OCI-LY1 (cell line): ENCODE results near the gene ZFYVE27.

Experiments used
- EZH2 ChIP-seq: fragments of 200-600 bp; sonication (generic), shearing (Covaris generic); IDR thresholded peaks from 2 replicates; pipeline ENCODE4 v1.8.0; 2017; ENCODE audit warnings: borderline replicate concordance, mixed run types, mild to moderate bottlenecking, antibody characterized with exemption, low read length, moderate library complexity, mixed read lengths
- TF ChIP-seq, protein P1 (sequence below): fragments of 200-600 bp; sonication (generic), shearing (Covaris generic); IDR thresholded peaks from 2 replicates; pipeline ENCODE4 v1.5.1; 2017; ENCODE audit warnings: mild to moderate bottlenecking, antibody characterized with exemption, low read length, moderate library complexity, mixed read lengths

DNA sequence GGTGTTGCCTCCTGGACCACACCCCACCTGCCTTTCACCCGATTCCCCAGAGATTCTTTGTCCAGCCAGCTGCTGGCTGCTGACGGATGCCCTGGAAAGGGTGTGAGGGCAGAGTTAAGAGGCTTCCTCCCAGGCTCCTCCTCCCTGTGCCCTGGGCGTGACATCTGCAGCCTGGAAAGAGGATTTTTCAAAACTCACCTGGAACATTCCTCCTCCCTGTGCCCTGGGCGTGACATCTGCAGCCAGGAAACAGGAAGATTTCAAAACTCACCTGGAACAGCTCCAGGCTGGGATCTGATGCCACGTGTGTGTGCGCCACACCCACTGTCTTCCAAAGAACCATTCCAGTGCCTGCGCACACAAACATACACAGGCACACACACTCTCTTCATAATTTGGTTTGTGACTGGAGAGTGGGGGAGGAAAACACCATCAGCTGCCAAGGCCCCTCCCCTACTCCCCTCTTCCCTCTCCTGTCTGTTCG, 18.2 kb upstream of the ZFYVE27 start:
- TF ChIP-seq, protein P1, sequence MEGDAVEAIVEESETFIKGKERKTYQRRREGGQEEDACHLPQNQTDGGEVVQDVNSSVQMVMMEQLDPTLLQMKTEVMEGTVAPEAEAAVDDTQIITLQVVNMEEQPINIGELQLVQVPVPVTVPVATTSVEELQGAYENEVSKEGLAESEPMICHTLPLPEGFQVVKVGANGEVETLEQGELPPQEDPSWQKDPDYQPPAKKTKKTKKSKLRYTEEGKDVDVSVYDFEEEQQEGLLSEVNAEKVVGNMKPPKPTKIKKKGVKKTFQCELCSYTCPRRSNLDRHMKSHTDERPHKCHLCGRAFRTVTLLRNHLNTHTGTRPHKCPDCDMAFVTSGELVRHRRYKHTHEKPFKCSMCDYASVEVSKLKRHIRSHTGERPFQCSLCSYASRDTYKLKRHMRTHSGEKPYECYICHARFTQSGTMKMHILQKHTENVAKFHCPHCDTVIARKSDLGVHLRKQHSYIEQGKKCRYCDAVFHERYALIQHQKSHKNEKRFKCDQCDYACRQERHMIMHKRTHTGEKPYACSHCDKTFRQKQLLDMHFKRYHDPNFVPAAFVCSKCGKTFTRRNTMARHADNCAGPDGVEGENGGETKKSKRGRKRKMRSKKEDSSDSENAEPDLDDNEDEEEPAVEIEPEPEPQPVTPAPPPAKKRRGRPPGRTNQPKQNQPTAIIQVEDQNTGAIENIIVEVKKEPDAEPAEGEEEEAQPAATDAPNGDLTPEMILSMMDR, result no peak
- TF ChIP-seq EZH2, result no peak
